WTC11 (cell line): ENCODE results near the gene WNT2. TPM values are rescaled to one million over a fixed set of nuclear protein-coding genes. Genes with fewer than 3 reads are reported as not detected.

ENCODE experiments used
- ATAC-seq: fragments of 200-7000 bp; cut with Tn5 transposase; 2 replicates; pipeline ENCODE4 v1.10.0; 2021; ENCODE audit warnings: mild to moderate bottlenecking, moderate library complexity
- CTCF ChIA-PET: fragments of 300-600 bp; sonication (Branson Sonifier 250); formaldehyde crosslinking; loops from one replicate; lab custom pipeline; 2021; ENCODE audit warnings: antibody characterized with exemption; lab: Charles Lee
- POLR2A ChIA-PET: fragments of 350-600 bp; sonication (Branson Sonifier 250); formaldehyde crosslinking; loops from one replicate; lab custom pipeline; 2021; ENCODE audit warnings: antibody characterized with exemption; lab: Charles Lee
- DNase-seq: peaks from one replicate; pipeline ENCODE4 v3.0.0; 2021; ENCODE audit warnings: low spot score
- H3K27ac Mint-ChIP-seq: 2 replicates; pipeline ENCODE4 v1.8.0; 2021; ENCODE audit warnings: mixed read lengths
- H3K27me3 Mint-ChIP-seq: 2 replicates; pipeline ENCODE4 v1.8.0; 2021; ENCODE audit warnings: low read depth, mild to moderate bottlenecking, moderate library complexity, mixed read lengths
- H3K36me3 Mint-ChIP-seq: 2 replicates; pipeline ENCODE4 v1.8.0; 2021; ENCODE audit warnings: mixed read lengths
- H3K4me1 Mint-ChIP-seq: 2 replicates; pipeline ENCODE4 v1.8.0; 2022; ENCODE audit warnings: mixed read lengths
- H3K4me3 Mint-ChIP-seq: 2 replicates; pipeline ENCODE4 v1.8.0; 2021; ENCODE audit warnings: mild to moderate bottlenecking, moderate library complexity, mixed read lengths
- H3K9me3 Mint-ChIP-seq: 2 replicates; pipeline ENCODE4 v1.8.0; 2021; ENCODE audit warnings: mixed read lengths
- ATF1 ChIP-seq: sonication (generic); formaldehyde crosslinking; IDR thresholded peaks from 2 replicates; pipeline ENCODE4 v1.8.1; 2023; ENCODE audit warnings: mild to moderate bottlenecking, moderate library complexity, missing genetic modification reagents
- CREM ChIP-seq: sonication (generic); formaldehyde crosslinking; IDR thresholded peaks from 2 replicates; pipeline ENCODE4 v1.8.1; 2022; ENCODE audit warnings: mild to moderate bottlenecking, missing genetic modification reagents, moderate library complexity
- CTCF ChIP-seq: fragments of 200-600 bp; IDR thresholded peaks from 2 replicates; pipeline ENCODE4 v1.8.0; 2022; ENCODE audit warnings: antibody characterized with exemption
- ELF4 ChIP-seq: sonication (generic); formaldehyde crosslinking; IDR thresholded peaks from 2 replicates; pipeline ENCODE4 v1.8.1; 2022; ENCODE audit warnings: low read depth, mild to moderate bottlenecking, moderate library complexity, missing genetic modification reagents
- ESRRA ChIP-seq: sonication (generic); formaldehyde crosslinking; IDR thresholded peaks from 2 replicates; pipeline ENCODE4 v1.8.1; 2022; ENCODE audit warnings: mild to moderate bottlenecking, missing genetic modification reagents, borderline replicate concordance
- ETV6 ChIP-seq: sonication (generic); formaldehyde crosslinking; IDR thresholded peaks from 2 replicates; pipeline ENCODE4 v1.8.1; 2022; ENCODE audit warnings: mild to moderate bottlenecking, missing genetic modification reagents
- FOXP1 ChIP-seq: sonication (generic); formaldehyde crosslinking; IDR thresholded peaks from 2 replicates; pipeline ENCODE4 v1.8.0; 2022; ENCODE audit warnings: missing genetic modification reagents, mild to moderate bottlenecking, moderate library complexity, borderline replicate concordance
- HMGXB4 ChIP-seq: sonication (generic); formaldehyde crosslinking; IDR thresholded peaks from 2 replicates; pipeline ENCODE4 v1.8.1; 2023; ENCODE audit warnings: mild to moderate bottlenecking, moderate library complexity, missing genetic modification reagents
- KAT7 ChIP-seq: sonication (generic); formaldehyde crosslinking; IDR thresholded peaks from 2 replicates; pipeline ENCODE4 v1.8.1; 2023; ENCODE audit warnings: missing genetic modification reagents, mild to moderate bottlenecking, borderline replicate concordance
- MXD4 ChIP-seq: fragments of 250-450 bp; sonication (Bioruptor Pico); IDR thresholded peaks from 2 replicates; pipeline ENCODE4 v1.8.0; 2021; ENCODE audit warnings: mild to moderate bottlenecking, moderate library complexity, borderline replicate concordance
- NFATC4 ChIP-seq: fragments of 250-450 bp; sonication (Bioruptor Pico); IDR thresholded peaks from 2 replicates; pipeline ENCODE4 v1.9.0; 2021; ENCODE audit warnings: mild to moderate bottlenecking
- NFE2L1 ChIP-seq: sonication (generic); formaldehyde crosslinking; IDR thresholded peaks from 2 replicates; pipeline ENCODE4 v1.8.1; 2023; ENCODE audit warnings: missing genetic modification reagents
- NR2C2 ChIP-seq: sonication (generic); formaldehyde crosslinking; IDR thresholded peaks from 2 replicates; pipeline ENCODE4 v1.8.0; 2022; ENCODE audit warnings: mild to moderate bottlenecking, missing genetic modification reagents
- NR3C1 ChIP-seq: sonication (generic); formaldehyde crosslinking; conservative IDR thresholded peaks from 2 replicates; pipeline ENCODE4 v1.8.1; 2023; ENCODE audit warnings: low read depth, mild to moderate bottlenecking, missing genetic modification reagents
- SP1 ChIP-seq: sonication (generic); formaldehyde crosslinking; conservative IDR thresholded peaks from 2 replicates; pipeline ENCODE4 v1.8.1; 2022; ENCODE audit warnings: missing genetic modification reagents
- TCF7 ChIP-seq: sonication (generic); formaldehyde crosslinking; IDR thresholded peaks from 2 replicates; pipeline ENCODE4 v1.8.0; 2022; ENCODE audit warnings: mild to moderate bottlenecking, low read depth, missing genetic modification reagents, moderate library complexity
- ZNF512 ChIP-seq: sonication (generic); formaldehyde crosslinking; IDR thresholded peaks from 2 replicates; pipeline ENCODE4 v1.8.1; 2022; ENCODE audit warnings: missing genetic modification reagents, borderline replicate concordance
- total RNA-seq: library from RNA; stranded (reverse); gene quantifications from 3 replicates; pipeline ENCODE4 v1.2.3, GENCODE V29; 2021
- TF ChIP-seq, protein P1 (sequence below): sonication (generic); formaldehyde crosslinking; IDR thresholded peaks from 2 replicates; pipeline ENCODE4 v1.8.0; 2023; ENCODE audit warnings: mild to moderate bottlenecking, missing genetic modification reagents
- TF ChIP-seq, protein P2 (sequence below): sonication (generic); formaldehyde crosslinking; IDR thresholded peaks from 2 replicates; pipeline ENCODE4 v1.8.1; 2022; ENCODE audit warnings: low read depth, mild to moderate bottlenecking, moderate library complexity, missing genetic modification reagents, borderline replicate concordance

The WNT2 gene
- total RNA-seq, 1 experiment from 2014 or later, result not detected

- POLR2A ChIA-PET, result no interaction called here
- TF ChIP-seq CTCF, result no peak
- TF ChIP-seq NFATC4 (CRISPR knock-in tag), result no peak
- no peak for TF ChIP-seq ESRRA (CRISPR knock-in tag)
- TF ChIP-seq FOXP1 (CRISPR knock-in tag), result no peak
- TF ChIP-seq, protein P1, sequence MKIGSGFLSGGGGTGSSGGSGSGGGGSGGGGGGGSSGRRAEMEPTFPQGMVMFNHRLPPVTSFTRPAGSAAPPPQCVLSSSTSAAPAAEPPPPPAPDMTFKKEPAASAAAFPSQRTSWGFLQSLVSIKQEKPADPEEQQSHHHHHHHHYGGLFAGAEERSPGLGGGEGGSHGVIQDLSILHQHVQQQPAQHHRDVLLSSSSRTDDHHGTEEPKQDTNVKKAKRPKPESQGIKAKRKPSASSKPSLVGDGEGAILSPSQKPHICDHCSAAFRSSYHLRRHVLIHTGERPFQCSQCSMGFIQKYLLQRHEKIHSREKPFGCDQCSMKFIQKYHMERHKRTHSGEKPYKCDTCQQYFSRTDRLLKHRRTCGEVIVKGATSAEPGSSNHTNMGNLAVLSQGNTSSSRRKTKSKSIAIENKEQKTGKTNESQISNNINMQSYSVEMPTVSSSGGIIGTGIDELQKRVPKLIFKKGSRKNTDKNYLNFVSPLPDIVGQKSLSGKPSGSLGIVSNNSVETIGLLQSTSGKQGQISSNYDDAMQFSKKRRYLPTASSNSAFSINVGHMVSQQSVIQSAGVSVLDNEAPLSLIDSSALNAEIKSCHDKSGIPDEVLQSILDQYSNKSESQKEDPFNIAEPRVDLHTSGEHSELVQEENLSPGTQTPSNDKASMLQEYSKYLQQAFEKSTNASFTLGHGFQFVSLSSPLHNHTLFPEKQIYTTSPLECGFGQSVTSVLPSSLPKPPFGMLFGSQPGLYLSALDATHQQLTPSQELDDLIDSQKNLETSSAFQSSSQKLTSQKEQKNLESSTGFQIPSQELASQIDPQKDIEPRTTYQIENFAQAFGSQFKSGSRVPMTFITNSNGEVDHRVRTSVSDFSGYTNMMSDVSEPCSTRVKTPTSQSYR (CRISPR knock-in tag), result no peak
- no peak for TF ChIP-seq ZNF512 (CRISPR knock-in tag)
- no peak for TF ChIP-seq ELF4 (CRISPR knock-in tag)
- TF ChIP-seq KAT7 (CRISPR knock-in tag), result no peak
- TF ChIP-seq MXD4 (CRISPR knock-in tag), result no peak
- no peak for TF ChIP-seq NR3C1 (CRISPR knock-in tag)
- TF ChIP-seq NR2C2 (CRISPR knock-in tag), result no peak
- TF ChIP-seq, protein P2, sequence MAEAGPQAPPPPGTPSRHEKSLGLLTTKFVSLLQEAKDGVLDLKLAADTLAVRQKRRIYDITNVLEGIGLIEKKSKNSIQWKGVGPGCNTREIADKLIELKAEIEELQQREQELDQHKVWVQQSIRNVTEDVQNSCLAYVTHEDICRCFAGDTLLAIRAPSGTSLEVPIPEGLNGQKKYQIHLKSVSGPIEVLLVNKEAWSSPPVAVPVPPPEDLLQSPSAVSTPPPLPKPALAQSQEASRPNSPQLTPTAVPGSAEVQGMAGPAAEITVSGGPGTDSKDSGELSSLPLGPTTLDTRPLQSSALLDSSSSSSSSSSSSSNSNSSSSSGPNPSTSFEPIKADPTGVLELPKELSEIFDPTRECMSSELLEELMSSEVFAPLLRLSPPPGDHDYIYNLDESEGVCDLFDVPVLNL, result no peak
- TF ChIP-seq NFE2L1, result no peak
- DNase-seq (no peak), ATAC-seq (peak; percentile 57)
- H3K9me3 Mint-ChIP-seq, result no peaks in the 10 kb centered on the region
- no peaks in the 10 kb centered on the region for H3K36me3 Mint-ChIP-seq
- no peaks in the 10 kb centered on the region for H3K4me1 Mint-ChIP-seq
- no peak overlapping the region for H3K27ac Mint-ChIP-seq
- H3K27me3 Mint-ChIP-seq, result no peaks in the 10 kb centered on the region; the same call in 1 of the 2 replicates
- CTCF ChIA-PET, result no interaction called here
- H3K4me3 Mint-ChIP-seq, result no peak overlapping the region
Observed at GRCh38 chr7:117349570-117349969, 26.7 kb upstream of the WNT2 start.

GRCh38 chr7:117347962-117348672, 25.3 kb upstream of the WNT2 start:
- no peak for ATAC-seq
- H3K27me3 Mint-ChIP-seq, result no peaks in the 10 kb centered on the region
- ChIA-PET POLR2A (no interaction called here), CTCF (no interaction called here)
- no peaks in the 10 kb centered on the region for H3K36me3 Mint-ChIP-seq
- H3K9me3 Mint-ChIP-seq, result no peaks in the 10 kb centered on the region
- no peak overlapping the region for H3K4me3 Mint-ChIP-seq
- H3K27ac Mint-ChIP-seq, result no peak overlapping the region
- no peak for DNase-seq
- H3K4me1 Mint-ChIP-seq, result no peaks in the 10 kb centered on the region
- no peak for TF ChIP-seq ETV6
- no peak for TF ChIP-seq CREM
- TF ChIP-seq ATF1, result no peak
- no peak for TF ChIP-seq HMGXB4
- TF ChIP-seq TCF7 (CRISPR knock-in tag), result no peak
- TF ChIP-seq SP1, result no peak
